Lower leg skin (tissue), 4 donors: ENCODE measurements around the gene CEP295NL. TPM values are rescaled to one million over a fixed set of nuclear protein-coding genes. Genes with fewer than 3 reads are reported as not detected.
"Not testable (repeated sequence)": the region's sequence is repeated elsewhere in the genome, so short reads cannot be mapped to it uniquely, and the experiment has no call there.

ENCODE experiments used
- DNase-seq, 2 donors: peaks; one replicate each; pipeline ENCODE4 v3.0.0-alpha.2; 2019; ENCODE audit warnings: low spot score in 2 of 2
- H3K4me3 ChIP-seq: fragments of 200-600 bp; sonication (generic); 2 replicates; pipeline ENCODE4 v1.5.1; 2017; ENCODE audit warnings: mild to moderate bottlenecking, low read depth; ENCODE audit not compliant: poor library complexity, severe bottlenecking
- POLR2A ChIP-seq, 2 donors: fragments of 450-650 bp; IDR thresholded peaks; one replicate each; pipeline ENCODE4 v1.6.1; 2016 to 2017; ENCODE audit warnings: antibody characterized with exemption in 2 of 2, mild to moderate bottlenecking in 1 of 2, moderate library complexity in 1 of 2
- WGBS, 2 donors: methylation state at CpG; one replicate each; pipeline ENCODE4 v1.1.5; 2018; 5-methylcytosine and 5-hydroxymethylcytosine counted together
- intact Hi-C: fragments of 100-400 bp; cut with DNase I; formaldehyde crosslinking; loops from one replicate; pipeline ENCODE4 v1.15.0; 2023; ENCODE audit warnings: low total_unique reads
- total RNA-seq, 4 donors: library from RNA; depleted of rRNA; stranded (reverse); fragments of >200 nt; gene quantifications; one replicate each; pipeline ENCODE4 v1.1.0, GENCODE V29; 2016
- TF ChIP-seq, protein P1 (sequence below), 3 donors: fragments of 450-650 bp; IDR thresholded peaks; one replicate each; pipeline ENCODE4 v1.5.1; 2016; ENCODE audit warnings: antibody characterized with exemption in 3 of 3, mild to moderate bottlenecking in 3 of 3, moderate library complexity in 2 of 3

Gene CEP295NL
- total RNA-seq, 4 donors from 2014 or later, result 2.0 to 2.9 (median 2.6) TPM

DNA sequence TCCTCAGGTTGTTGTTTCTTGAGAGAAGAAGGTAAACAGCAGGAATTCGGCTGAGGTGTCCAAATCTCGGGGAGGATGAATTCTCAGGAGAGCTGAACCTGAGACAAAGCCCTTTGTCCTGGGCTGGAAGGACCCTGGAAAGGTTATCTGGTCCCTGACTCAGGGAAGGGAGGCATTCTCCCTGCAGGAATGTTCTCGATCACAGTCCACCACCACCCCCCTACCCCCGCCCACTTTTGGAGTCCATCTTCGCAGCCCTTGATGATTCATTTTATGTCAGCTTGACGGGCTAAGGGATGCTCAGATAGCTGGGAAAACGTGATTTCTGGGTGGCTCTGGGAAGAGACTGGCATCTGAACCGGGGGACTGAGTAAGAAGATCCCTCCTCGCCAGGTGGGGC is 1.4 kb upstream of the CEP295NL start:
- WGBS, 2 donors, result 77 to 80% methylated on average over 9 of the region's 9 CpGs
- intact Hi-C loops, result no loop called here
- no peak for DNase-seq
- TF ChIP-seq POLR2A (IDR thresholded peaks at IDR 0.05), result no peak
- TF ChIP-seq, protein P1, sequence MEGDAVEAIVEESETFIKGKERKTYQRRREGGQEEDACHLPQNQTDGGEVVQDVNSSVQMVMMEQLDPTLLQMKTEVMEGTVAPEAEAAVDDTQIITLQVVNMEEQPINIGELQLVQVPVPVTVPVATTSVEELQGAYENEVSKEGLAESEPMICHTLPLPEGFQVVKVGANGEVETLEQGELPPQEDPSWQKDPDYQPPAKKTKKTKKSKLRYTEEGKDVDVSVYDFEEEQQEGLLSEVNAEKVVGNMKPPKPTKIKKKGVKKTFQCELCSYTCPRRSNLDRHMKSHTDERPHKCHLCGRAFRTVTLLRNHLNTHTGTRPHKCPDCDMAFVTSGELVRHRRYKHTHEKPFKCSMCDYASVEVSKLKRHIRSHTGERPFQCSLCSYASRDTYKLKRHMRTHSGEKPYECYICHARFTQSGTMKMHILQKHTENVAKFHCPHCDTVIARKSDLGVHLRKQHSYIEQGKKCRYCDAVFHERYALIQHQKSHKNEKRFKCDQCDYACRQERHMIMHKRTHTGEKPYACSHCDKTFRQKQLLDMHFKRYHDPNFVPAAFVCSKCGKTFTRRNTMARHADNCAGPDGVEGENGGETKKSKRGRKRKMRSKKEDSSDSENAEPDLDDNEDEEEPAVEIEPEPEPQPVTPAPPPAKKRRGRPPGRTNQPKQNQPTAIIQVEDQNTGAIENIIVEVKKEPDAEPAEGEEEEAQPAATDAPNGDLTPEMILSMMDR (IDR thresholded peaks at IDR 0.05), result no peak
- no peak overlapping the region for H3K4me3 ChIP-seq

DNA sequence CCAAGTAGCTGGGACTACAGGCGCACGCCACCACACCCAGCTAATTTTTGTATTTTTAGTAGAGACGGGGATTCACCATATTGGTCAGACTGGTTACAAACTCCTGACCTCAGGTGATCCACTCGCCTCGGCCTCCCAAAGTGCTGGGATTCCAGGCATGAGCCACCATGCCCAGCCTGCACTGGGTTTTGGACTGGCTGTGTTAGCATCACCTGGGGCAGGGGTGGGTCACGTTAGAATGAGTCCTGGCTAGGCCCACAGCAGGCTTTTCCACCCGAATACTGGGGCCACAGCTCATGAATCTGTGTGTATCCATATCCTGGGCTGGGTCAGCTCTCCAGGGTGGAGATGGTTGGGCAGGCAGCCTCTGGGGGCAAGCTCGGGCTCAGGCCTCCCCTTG is 770 bp downstream of the CEP295NL start:
- DNase-seq, H3K4me3 ChIP-seq, intact Hi-C loops: not testable (repeated sequence)
- 83% methylated on average over 8 of the region's 8 CpGs for WGBS, 2 donors

DNA sequence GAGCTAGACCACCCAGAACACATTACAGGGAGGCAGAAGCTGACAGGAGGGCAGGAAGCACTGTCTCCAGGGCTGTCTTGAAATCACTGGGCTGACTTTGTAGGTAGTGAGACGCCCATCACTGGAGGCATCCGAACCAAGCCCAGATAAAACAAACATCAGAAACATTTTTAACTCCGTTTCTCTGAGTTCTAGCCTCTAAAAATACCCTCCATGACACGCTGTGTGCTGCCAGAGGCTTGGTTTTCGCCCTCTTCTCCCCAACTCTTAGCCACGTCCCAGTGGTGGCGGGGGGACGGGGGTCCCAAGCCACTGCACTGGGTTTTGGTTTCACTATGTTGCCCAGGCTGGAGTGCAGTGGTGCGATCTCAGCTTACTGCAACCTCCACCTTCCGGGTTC is 1.2 kb downstream of the CEP295NL start:
- intact Hi-C loops, result no loop called here
- WGBS, 2 donors, result 95% methylated on average over 10 of the region's 10 CpGs
- no peak overlapping the region for H3K4me3 ChIP-seq
- no peak for DNase-seq
- no peak for TF ChIP-seq POLR2A (IDR thresholded peaks at IDR 0.05)
- TF ChIP-seq, protein P1 (IDR thresholded peaks at IDR 0.05), result no peak

DNA sequence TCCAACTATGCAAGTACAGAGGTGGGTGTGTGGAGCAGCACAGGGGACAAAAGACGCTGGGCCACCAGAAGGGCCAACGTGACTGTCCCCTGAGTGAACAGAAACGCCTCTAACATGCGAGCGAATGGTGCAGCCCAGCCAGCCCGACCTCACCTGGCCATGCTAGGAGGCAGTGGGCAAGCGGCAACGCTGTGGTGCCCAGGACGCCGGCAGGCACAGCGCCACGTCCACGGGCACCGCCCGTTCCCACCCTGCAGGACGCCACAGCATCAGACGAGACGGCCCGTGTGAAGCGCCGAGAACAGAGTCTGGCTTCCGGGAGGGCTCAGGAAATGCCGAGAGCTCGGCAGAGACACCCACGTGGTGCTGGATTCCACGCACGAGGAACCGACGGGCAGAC is 2.2 kb downstream of the CEP295NL start:
- H3K4me3 ChIP-seq, result no peak overlapping the region
- intact Hi-C loops, result no loop called here
- WGBS, 2 donors, result 89 to 90% methylated on average over 29 of the region's 29 CpGs
- no peak for DNase-seq
- TF ChIP-seq, protein P1 (IDR thresholded peaks at IDR 0.05), result no peak
- no peak for TF ChIP-seq POLR2A (IDR thresholded peaks at IDR 0.05)

DNA sequence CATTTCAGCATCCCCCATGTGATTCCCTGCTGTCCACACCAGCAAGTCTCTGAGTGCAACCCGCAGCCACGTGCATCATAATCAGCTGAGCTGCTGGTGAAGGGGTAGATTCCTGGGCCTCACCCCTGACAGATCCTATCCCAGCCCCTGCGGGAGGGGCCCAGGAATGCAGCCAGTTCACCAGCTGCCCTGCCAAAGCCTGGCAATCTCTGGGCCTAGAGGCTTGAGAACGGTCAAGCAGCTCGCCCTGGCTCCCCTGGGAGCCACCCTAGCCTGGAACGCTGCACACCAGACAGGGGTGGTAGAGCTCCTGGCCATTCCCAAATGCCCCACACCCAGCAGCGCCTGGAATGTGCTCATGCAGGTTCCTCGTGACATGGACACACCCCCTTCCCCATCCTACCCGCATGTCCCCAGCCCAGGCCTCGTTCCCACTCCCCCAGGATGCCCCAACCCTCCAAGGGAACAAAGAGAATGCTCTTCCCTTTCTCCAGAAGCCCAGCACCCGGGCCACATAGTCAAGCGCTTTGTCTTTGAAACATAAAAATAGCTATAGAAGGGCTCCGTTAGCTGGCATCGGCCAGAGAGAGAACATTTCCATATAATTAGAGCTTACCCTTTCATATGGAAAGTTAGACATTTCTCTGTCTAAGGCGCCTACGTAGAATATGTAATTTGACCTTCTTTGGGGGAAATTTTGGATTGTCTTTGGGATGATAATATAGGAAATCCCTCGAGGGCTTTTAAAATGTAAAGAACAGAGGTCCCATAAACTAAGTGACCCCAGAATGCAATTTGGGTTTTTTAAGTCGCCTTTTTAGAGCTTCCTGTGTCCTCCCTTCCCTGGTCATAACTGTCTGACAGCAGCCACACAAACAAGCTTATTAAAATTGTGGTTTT is 3.4 kb downstream of the CEP295NL start:
- intact Hi-C loops, result no loop called here
- no peak overlapping the region for H3K4me3 ChIP-seq
- TF ChIP-seq POLR2A (IDR thresholded peaks at IDR 0.05), result no peak
- TF ChIP-seq, protein P1 (IDR thresholded peaks at IDR 0.05), result no peak
- WGBS, 2 donors, result 36 to 51% methylated on average over 15 of the region's 18 CpGs
- no peak for DNase-seq

GRCh38 chr17:78898947-78899346 is 4.1 kb downstream of the CEP295NL start:
- intact Hi-C loops, result no loop called here

More at GRCh38 chr17:78898947-78899346, 4.1 kb downstream of the CEP295NL start:
- no peak overlapping the region for H3K4me3 ChIP-seq
- 90% methylated on average over 10 to 13 of the region's 13 CpGs for WGBS, 2 donors
- TF ChIP-seq POLR2A (IDR thresholded peaks at IDR 0.05), result no peak
- TF ChIP-seq, protein P1 (IDR thresholded peaks at IDR 0.05), result no peak
- no peak for DNase-seq
